GM21717 (cell line): ENCODE measurements around the gene SPDYE5.

Experiments
- ATAC-seq: cut with Tn5 transposase; IDR thresholded peaks from one replicate; pipeline ENCODE4 v1.9.1; 2021; ENCODE audit warnings: mild to moderate bottlenecking, moderate library complexity; ENCODE audit not compliant: unreplicated experiment

SPDYE5 gene

DNA sequence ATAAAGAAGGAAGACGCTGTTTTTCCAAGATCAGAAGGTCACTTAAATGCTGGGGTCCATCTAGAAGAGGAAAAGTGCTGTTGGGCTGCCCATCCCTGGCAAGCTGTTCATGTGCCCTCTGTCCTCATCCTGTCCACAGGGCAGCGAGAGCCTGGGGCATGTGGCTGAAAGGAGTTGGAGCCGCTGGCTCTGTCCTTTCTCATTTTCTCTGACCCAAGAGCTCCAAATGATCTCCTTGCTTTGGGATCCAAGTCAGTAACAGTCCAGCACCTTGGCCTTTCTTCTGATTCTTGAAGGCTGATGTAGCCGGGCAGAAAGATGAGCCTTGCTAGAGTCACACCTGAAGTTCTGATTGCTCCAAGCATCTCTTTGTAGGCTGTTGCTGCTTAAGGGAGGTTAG lies 44.4 kb downstream of the SPDYE5 start:
- ATAC-seq, result no peak

DNA sequence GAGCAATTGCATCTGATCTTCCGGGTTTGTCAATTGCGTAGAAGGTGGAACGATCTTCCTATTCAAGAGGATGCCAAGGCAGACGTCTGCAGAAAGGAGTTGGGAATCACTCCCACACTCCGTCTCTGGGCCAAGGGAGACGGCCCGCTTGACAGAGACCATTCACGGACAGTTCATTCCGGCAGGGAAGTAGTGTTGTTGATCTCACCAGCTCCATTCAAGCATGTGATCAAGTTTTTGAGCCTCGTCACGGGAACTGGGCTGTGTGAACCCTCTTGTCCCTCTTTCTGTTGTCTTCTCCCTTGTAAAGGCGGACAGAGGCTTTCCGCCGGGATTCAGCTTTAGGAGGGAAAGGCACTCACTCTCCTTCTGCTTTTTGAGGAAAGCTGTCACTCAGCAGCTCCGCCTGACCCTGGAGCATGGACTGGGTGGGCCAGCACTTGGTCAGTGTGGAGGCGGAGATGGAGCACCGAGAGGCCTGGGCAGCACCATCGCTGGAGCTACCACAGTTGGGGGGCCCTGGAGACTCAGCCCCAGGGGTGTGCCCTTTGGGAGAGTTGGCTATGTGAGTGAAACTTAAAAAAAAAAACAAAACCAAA lies 44.9 kb downstream of the SPDYE5 start:
- no peak for ATAC-seq

DNA sequence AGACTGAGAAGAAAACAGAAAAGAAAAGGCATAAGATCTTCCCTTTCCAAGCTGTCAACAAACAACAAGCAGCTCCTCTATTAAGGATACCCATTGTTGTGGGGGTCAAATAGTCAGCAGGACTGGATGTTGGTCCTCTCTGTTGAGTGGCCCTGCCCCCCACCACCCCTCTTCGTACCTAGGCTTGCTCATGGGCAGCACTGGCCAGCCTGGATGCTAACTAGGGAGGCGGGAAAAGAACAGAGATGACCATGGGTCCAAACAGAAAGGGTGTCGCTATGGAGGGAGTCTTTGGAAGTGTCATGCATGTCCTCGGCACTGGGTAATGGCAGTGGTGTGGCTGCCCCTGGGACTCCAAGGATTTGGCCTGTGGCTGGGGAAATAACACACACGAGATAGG lies 45.6 kb downstream of the SPDYE5 start:
- ATAC-seq, result no peak

DNA sequence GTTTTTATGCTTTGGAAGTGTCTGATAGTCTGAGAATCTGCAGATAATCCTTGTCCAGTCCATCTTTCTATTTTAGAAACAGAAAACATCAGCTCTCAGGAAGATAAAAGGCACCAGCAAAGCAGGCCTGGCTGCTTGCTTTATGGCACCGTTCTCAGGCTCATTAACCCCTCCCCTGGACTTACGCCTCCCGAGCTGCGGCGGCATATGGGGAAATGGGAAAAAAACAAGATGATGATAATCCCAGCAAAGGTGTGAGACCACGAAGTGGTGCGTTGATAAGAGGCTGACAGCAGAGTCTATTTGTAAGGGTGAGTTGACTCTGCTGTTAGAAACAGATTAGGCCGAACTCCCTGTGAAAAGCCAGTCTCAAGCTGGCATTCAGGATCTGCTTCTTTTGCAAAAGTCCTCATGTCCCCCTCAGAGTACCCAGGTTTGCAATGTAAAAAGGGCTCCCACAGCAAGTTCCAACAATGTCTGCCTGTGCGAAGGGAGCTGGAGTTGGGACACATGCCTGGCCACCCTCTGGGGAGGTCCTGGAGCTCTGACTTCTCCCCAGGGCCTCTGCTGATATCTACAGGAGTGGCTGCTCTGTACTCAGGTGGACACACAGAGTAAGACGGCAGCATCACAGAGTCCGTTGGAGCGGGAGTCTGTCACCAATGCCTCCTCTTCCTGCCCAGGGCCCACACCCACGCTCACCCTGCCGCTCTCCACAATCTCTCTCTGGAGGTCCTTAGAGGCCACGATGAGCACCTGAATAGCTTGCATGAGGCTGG lies 54.3 kb downstream of the SPDYE5 start:
- ATAC-seq, result no peak
